Activated naive CD8-positive, alpha-beta T cell treated with anti-CD3 and anti-CD28 coated beads for 36 hours (primary cell): Measurements from ENCODE around the gene CMTM4. TPM values are rescaled to one million over a fixed set of nuclear protein-coding genes. Genes with fewer than 3 reads are reported as not detected.

ENCODE experiments used
- DNase-seq: peaks from one replicate; pipeline ENCODE4 v3.0.0; 2021
- H3K27ac Mint-ChIP-seq: one replicate; pipeline ENCODE4 v1.8.0; 2022; ENCODE audit warnings: mild to moderate bottlenecking, moderate library complexity, mixed read lengths
- H3K27me3 Mint-ChIP-seq: one replicate; pipeline ENCODE4 v1.8.0; 2022; ENCODE audit warnings: mild to moderate bottlenecking, mixed read lengths
- H3K36me3 Mint-ChIP-seq: one replicate; pipeline ENCODE4 v1.8.0; 2021; ENCODE audit warnings: mild to moderate bottlenecking, mixed read lengths
- H3K4me1 Mint-ChIP-seq: one replicate; pipeline ENCODE4 v1.8.0; 2021; ENCODE audit warnings: mixed read lengths
- H3K4me3 Mint-ChIP-seq: one replicate; pipeline ENCODE4 v1.8.0; 2022; ENCODE audit warnings: mild to moderate bottlenecking, moderate library complexity, mixed read lengths
- H3K9me3 Mint-ChIP-seq: one replicate; pipeline ENCODE4 v1.8.0; 2022; ENCODE audit warnings: mixed read lengths
- total RNA-seq, 2 experiments: library from RNA; stranded (reverse); gene quantifications; one replicate each; pipeline ENCODE4 v1.2.3, GENCODE V29; 2021

Gene CMTM4
- total RNA-seq, 2 experiments from 2014 or later, result 2.4 to 2.8 TPM

DNA sequence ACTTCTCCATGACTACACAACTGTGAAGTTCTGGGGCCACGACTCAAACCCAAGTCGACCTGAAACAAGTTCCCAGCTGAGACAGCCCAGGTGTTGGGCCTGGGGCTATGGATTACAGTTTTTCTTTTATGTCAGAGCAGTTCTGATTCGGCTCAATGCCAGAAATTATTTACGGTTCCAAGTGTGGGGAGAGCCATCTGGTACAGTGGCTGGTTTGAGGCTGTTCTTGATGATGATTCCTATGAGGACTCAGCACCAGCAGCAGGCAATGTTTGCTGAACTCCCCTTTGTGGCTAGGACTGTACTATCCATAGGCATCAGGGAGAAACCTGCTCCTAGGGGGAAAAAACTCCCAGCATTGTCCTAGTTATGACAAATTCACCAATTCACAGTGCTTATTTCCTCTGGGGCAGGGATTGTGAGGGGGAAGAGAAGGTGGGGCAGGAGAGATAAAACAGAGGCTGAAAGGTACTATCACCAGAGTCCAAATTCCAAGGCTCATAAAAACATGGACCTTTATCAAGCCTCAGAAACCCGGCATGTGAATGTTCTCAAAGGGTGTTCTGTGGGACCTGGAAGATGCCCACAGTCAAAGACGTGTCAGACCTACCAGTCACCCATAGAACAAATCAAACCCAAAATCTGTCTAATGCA, 18.2 kb upstream of the CMTM4 start:
- no peak for DNase-seq
- H3K4me3 Mint-ChIP-seq, result no peak overlapping the region
- no peak overlapping the region for H3K27ac Mint-ChIP-seq
- no peaks in the 10 kb centered on the region for H3K36me3 Mint-ChIP-seq
- H3K27me3 Mint-ChIP-seq, result peaks cover 3% of the 10 kb centered on the region
- H3K4me1 Mint-ChIP-seq, result no peaks in the 10 kb centered on the region
- no peaks in the 10 kb centered on the region for H3K9me3 Mint-ChIP-seq

GRCh38 chr16:66714062-66714461, 17.5 kb upstream of the CMTM4 start:
- Mint-ChIP-seq H3K4me3 (no peak overlapping the region), H3K36me3 (no peaks in the 10 kb centered on the region), H3K4me1 (no peaks in the 10 kb centered on the region), H3K9me3 (no peaks in the 10 kb centered on the region), H3K27me3 (peaks cover 3% of the 10 kb centered on the region), H3K27ac (no peak overlapping the region)
- DNase-seq, result no peak

GRCh38 chr16:66713076-66713475, 16.5 kb upstream of the CMTM4 start:
- Mint-ChIP-seq H3K36me3 (no peaks in the 10 kb centered on the region), H3K4me3 (no peak overlapping the region), H3K4me1 (no peaks in the 10 kb centered on the region), H3K9me3 (no peaks in the 10 kb centered on the region), H3K27ac (no peak overlapping the region), H3K27me3 (peaks cover 4% of the 10 kb centered on the region)
- no peak for DNase-seq

DNA sequence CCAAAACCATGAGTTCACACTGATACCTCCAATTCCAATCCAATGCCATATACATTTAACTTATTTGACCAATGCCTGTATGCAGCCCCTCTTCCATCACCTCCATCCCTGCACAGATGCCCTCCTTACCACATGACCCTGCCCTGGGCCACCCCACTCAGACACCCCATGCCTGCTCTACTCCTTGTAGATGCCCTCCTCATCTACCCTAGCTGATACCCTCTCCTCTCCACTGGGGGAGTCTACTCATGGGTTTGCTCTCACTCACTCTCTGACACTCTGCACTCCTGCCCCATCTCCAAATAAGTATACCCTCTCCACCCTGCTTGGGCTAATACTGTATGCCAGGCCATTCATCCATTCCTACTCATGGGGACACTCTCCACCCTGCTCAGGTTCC, 16.0 kb upstream of the CMTM4 start:
- no peak overlapping the region for H3K4me3 Mint-ChIP-seq
- H3K27ac Mint-ChIP-seq, result no peak overlapping the region
- no peaks in the 10 kb centered on the region for H3K36me3 Mint-ChIP-seq
- peaks cover 10% of the 10 kb centered on the region for H3K27me3 Mint-ChIP-seq
- H3K4me1 Mint-ChIP-seq, result no peaks in the 10 kb centered on the region
- no peak for DNase-seq
- H3K9me3 Mint-ChIP-seq, result no peaks in the 10 kb centered on the region

- no peaks in the 10 kb centered on the region for H3K4me1 Mint-ChIP-seq
- no peak overlapping the region for H3K4me3 Mint-ChIP-seq
- H3K9me3 Mint-ChIP-seq, result no peaks in the 10 kb centered on the region
- no peak for DNase-seq
- no peaks in the 10 kb centered on the region for H3K36me3 Mint-ChIP-seq
- peaks cover 13% of the 10 kb centered on the region for H3K27me3 Mint-ChIP-seq
- no peak overlapping the region for H3K27ac Mint-ChIP-seq
Measured at GRCh38 chr16:66711581-66711980, 15.0 kb upstream of the CMTM4 start.

- no peak for DNase-seq
- H3K27ac Mint-ChIP-seq, result no peak overlapping the region
- no peaks in the 10 kb centered on the region for H3K4me1 Mint-ChIP-seq
- no peaks in the 10 kb centered on the region for H3K9me3 Mint-ChIP-seq
- H3K4me3 Mint-ChIP-seq, result no peak overlapping the region
- no peaks in the 10 kb centered on the region for H3K36me3 Mint-ChIP-seq
- peaks cover 10% of the 10 kb centered on the region for H3K27me3 Mint-ChIP-seq
Measured at GRCh38 chr16:66706506-66706880, 9.9 kb upstream of the CMTM4 start.

GRCh38 chr16:66705790-66706505, 9.4 kb upstream of the CMTM4 start:
- no peak for DNase-seq
- Mint-ChIP-seq H3K27ac (no peak overlapping the region), H3K36me3 (no peaks in the 10 kb centered on the region), H3K9me3 (no peaks in the 10 kb centered on the region), H3K4me1 (no peaks in the 10 kb centered on the region), H3K4me3 (no peak overlapping the region), H3K27me3 (peaks cover 10% of the 10 kb centered on the region)

DNA sequence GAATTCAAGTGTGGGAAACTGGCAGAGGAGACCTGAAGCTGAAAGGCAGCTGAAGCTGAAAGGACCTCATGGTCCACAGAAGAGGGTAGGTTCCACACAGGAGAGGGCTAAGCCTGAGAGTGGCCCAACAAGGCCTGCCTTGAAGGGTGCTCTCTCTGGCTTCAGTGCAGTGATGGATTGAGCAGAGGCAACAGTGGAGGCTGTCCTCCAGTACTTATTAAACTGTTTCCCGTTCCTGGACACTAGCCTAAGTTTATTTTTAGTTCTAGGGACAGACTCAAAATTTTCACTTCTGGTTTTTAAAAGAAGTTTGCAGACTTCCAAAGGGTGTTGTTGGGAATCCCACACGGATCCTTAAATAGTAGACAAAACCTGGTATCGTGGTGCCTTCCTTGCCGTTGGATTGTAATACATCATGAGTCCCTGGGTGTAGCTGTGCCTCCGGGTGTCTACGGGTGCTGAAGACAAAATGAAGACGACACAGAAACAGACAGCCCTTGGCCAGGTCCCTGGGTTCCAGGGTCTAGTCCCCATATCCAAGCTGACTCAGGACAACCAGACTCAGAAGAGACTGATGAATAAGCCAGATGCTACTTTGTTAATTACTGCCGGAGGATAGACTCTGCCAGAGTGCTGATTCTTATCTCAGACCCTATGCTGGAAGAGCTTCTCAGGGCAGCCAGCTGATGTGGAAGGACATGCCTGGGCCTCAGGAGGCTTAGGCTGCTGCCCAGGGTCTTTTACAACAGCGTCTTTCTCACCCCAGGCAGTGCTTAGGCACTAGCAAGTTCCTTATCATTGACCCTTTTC, 7.1 kb upstream of the CMTM4 start:
- no peaks in the 10 kb centered on the region for H3K36me3 Mint-ChIP-seq
- H3K27me3 Mint-ChIP-seq, result peaks cover 14% of the 10 kb centered on the region
- no peak for DNase-seq
- H3K27ac Mint-ChIP-seq, result no peak overlapping the region
- H3K9me3 Mint-ChIP-seq, result no peaks in the 10 kb centered on the region
- H3K4me1 Mint-ChIP-seq, result no peaks in the 10 kb centered on the region
- H3K4me3 Mint-ChIP-seq, result no peak overlapping the region

DNA sequence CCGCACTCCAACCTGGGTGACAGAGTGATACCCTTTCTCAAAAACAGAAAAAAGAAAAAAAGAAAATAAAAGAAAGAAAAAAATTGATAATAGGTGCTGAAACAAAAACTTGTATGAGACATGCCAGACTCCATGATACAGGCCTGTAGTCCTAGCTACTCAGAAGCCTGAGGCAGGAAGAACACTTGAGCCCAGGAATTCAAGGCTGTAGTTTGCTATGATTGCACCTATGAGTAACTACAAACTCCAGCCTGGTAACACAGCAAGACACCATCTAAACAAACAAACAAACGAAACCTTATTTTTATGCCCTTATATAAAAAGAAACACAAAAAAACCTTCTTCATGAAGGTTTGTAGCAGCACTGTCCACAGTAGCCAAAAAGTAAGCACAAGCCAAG, 5.0 kb upstream of the CMTM4 start:
- Mint-ChIP-seq H3K36me3 (no peaks in the 10 kb centered on the region), H3K9me3 (no peaks in the 10 kb centered on the region), H3K27ac (no peak overlapping the region), H3K4me1 (peaks cover 5% of the 10 kb centered on the region), H3K4me3 (no peak overlapping the region), H3K27me3 (peaks cover 18% of the 10 kb centered on the region)
- DNase-seq, result no peak

DNA sequence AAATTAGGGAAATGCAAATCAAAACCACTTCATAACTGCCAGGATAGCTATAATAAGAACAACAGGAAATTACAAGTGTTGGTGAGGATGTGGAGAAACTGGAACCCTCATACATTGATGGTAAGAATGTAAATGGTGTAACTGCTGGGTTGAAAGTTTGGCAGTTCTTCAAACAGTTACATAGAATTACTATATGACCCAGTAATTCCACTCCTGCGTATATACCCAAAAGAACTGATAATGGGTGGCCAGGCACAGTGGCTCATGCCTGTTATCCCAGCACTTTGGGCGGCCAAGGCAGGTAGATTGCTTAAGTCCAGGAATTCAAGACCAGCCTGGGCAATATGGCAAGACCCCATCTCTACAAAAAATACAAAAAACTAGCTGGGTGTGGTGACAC, 4.5 kb upstream of the CMTM4 start:
- Mint-ChIP-seq H3K9me3 (no peaks in the 10 kb centered on the region), H3K36me3 (no peaks in the 10 kb centered on the region), H3K27me3 (peaks cover 18% of the 10 kb centered on the region), H3K4me3 (no peak overlapping the region), H3K4me1 (peaks cover 5% of the 10 kb centered on the region), H3K27ac (no peak overlapping the region)
- no peak for DNase-seq

DNA sequence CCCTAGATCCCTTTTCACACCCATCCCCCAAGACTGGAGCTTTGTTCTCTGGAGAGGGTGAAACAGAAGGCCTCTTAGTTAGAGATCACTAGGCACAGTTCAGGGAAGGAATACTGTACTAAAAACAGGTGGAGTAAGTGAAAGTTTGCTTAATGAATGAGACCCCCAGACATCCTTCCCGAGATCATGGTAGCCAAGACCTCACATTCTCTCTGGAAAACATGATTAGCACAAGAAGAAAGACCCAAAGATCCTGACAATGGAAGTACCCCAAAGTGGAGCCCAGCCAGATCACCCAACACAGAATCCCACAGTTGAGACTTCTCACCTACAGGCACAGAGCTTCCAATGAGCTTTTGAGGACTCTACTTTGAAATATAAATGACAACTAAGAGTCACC, 3.4 kb upstream of the CMTM4 start:
- H3K9me3 Mint-ChIP-seq, result no peaks in the 10 kb centered on the region
- peaks cover 15% of the 10 kb centered on the region for H3K4me1 Mint-ChIP-seq
- no peak overlapping the region for H3K27ac Mint-ChIP-seq
- DNase-seq, result no peak
- H3K27me3 Mint-ChIP-seq, result peaks cover 22% of the 10 kb centered on the region
- peaks cover 1% of the 10 kb centered on the region for H3K36me3 Mint-ChIP-seq
- H3K4me3 Mint-ChIP-seq, result no peak overlapping the region

GRCh38 chr16:66698046-66698445, 1.5 kb upstream of the CMTM4 start:
- peaks cover 1% of the 10 kb centered on the region for H3K36me3 Mint-ChIP-seq
- no peak for DNase-seq
- no peak overlapping the region for H3K4me3 Mint-ChIP-seq
- H3K4me1 Mint-ChIP-seq, result peaks cover 15% of the 10 kb centered on the region
- H3K9me3 Mint-ChIP-seq, result no peaks in the 10 kb centered on the region
- H3K27me3 Mint-ChIP-seq, result peaks cover 37% of the 10 kb centered on the region
- no peak overlapping the region for H3K27ac Mint-ChIP-seq

DNA sequence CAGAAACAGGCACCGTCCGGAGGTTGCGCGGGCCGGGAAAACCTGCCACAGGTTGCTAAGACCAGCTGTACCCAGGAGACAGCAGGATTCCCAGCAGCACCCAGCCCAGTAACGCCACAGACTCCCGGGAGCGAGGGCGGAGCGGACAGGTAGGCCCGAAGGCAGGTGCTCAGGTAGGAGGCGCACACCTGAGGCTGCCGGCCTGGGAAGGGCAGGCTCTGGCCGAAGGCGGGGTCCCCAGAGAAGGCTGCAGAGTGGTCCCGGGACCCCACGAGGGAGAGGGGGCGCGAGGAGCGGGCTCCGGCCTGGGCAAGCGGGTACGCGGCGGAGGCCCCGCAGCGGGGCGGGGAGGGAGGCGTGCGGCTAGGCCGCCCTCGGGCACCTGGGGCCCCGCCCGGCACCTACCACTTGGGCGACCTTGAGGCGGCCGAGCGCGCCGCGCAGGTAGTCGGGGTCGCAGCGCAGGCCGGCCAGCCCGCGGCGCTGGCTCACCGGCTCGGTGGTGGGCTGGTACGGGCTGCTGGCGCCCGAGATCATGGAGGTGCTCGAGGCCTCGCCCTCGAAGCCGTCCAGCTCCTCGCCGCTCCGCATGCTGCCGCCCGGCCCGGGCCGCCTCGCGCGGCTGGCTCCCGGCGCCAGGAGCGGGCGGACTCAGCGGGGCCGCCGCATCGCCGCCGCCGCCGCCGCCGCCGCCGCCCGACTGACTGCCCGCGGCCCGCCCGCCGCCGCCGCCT, 441 bp downstream of the CMTM4 start:
- no peak overlapping the region for H3K27ac Mint-ChIP-seq
- H3K4me3 Mint-ChIP-seq, result peak overlapping the region; percentile 76
- H3K4me1 Mint-ChIP-seq, result peaks cover 18% of the 10 kb centered on the region
- peaks cover 1% of the 10 kb centered on the region for H3K36me3 Mint-ChIP-seq
- DNase-seq, result no peak
- no peaks in the 10 kb centered on the region for H3K9me3 Mint-ChIP-seq
- peaks cover 37% of the 10 kb centered on the region for H3K27me3 Mint-ChIP-seq

GRCh38 chr16:66695471-66695934, 1.0 kb downstream of the CMTM4 start:
- no peak overlapping the region for H3K27ac Mint-ChIP-seq
- peaks cover 37% of the 10 kb centered on the region for H3K27me3 Mint-ChIP-seq
- DNase-seq, result peak; percentile 3

GRCh38 chr16:66693149-66693548, 3.4 kb downstream of the CMTM4 start:
- Mint-ChIP-seq H3K27me3 (peaks cover 28% of the 10 kb centered on the region), H3K9me3 (no peaks in the 10 kb centered on the region), H3K36me3 (peaks cover 1% of the 10 kb centered on the region), H3K4me3 (no peak overlapping the region), H3K4me1 (peaks cover 19% of the 10 kb centered on the region), H3K27ac (no peak overlapping the region)
- no peak for DNase-seq

More at GRCh38 chr16:66695471-66695934, 1.0 kb downstream of the CMTM4 start:
- peaks cover 1% of the 10 kb centered on the region for H3K36me3 Mint-ChIP-seq
- peak overlapping the region; percentile 76 for H3K4me3 Mint-ChIP-seq
- peaks cover 19% of the 10 kb centered on the region for H3K4me1 Mint-ChIP-seq
- no peaks in the 10 kb centered on the region for H3K9me3 Mint-ChIP-seq
